ENCODE data around the gene ARMC12. TPM values are rescaled to one million over a fixed set of nuclear protein-coding genes. Genes with fewer than 3 reads are reported as not detected.

The ARMC12 gene
- total RNA-seq, 1 donor from 2014 or later, result 4.6 TPM

DNA sequence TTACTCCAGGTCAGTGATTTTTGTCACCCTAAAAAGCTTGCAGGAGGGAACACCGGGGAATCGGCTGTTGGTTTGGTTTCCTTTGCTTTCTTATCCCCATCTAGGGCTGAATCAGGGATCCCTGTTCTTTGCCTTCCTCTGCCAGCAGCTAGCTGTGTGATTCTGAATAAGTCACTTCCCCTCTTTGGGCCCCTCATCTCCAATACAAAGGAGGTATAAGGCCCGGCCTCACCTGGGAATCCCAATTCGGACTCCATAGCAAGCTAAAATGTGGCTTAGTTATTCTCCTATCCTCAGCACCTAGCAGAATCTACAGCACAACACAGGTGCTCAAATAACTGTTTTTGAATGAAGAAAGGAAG is 18.5 kb upstream of the ARMC12 start:
- no peak for ATAC-seq
- no peak for DNase-seq (ENCODE audit: low spot score)

DNA sequence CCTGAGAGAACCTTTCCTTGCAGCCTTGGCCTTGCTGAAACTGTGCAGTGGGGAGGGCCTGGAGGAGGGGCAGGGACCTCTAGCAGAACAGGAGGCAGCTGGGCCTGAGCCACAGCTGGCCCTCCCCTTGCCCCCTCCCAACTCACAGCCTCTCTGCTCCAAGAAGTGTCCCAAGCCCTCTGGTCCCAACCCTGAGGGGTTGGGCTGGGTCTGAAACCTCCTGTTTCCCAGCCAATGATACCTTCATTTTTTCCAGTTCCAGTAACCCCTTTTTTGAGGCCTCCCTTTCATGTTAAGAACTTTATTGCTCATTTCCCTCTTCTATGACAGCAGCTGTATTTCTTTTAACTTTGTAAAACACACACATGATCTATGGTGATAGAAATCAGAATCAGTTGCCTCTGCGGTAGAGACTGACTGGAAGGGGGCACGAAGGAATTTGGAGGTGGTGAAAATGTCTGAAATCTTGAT is 17.9 kb upstream of the ARMC12 start:
- DNase-seq (ENCODE audit: low spot score) (no peak), ATAC-seq (no peak)

GRCh38 chr6:35719404-35719829 is 17.4 kb upstream of the ARMC12 start:
- DNase-seq (ENCODE audit: low spot score), result no peak
- no peak for ATAC-seq

GRCh38 chr6:35719830-35720733 is 16.8 kb upstream of the ARMC12 start:
- DNase-seq (ENCODE audit: low spot score) (no peak), ATAC-seq (no peak)

- DNase-seq (ENCODE audit: low spot score) (peak; percentile 94), ATAC-seq (peak; percentile 56)
Measured at GRCh38 chr6:35722121-35722761, 14.6 kb upstream of the ARMC12 start.

GRCh38 chr6:35723587-35723986 is 13.2 kb upstream of the ARMC12 start:
- ATAC-seq (no peak), DNase-seq (ENCODE audit: low spot score) (no peak)

GRCh38 chr6:35724059-35724458 is 12.8 kb upstream of the ARMC12 start:
- peak; percentile 11 for ATAC-seq
- peak; percentile 84 for DNase-seq (ENCODE audit: low spot score)

DNA sequence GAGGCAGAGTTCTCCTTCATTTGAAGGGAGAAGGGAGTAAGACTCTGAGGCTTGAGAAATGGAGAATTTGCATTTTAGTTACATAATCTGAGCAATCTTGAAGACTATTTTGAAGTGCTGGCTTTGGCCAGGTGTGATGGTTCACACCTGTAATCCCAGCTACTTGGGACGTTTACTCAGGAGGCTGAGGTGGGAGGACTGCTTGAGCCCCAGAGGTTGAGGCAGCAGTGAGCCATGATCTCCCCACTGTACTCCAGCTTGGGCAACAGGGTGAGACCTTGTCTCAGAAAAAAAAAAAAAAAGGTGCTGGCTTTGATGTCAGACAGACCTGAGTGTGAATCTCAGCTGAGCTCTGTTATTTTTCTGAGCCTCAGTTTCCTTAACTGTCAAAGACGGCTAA is 12.4 kb upstream of the ARMC12 start:
- DNase-seq (ENCODE audit: low spot score) (no peak), ATAC-seq (no peak)

GRCh38 chr6:35725081-35725708 is 11.6 kb upstream of the ARMC12 start:
- ATAC-seq (no peak), DNase-seq (ENCODE audit: low spot score) (no peak)

DNA sequence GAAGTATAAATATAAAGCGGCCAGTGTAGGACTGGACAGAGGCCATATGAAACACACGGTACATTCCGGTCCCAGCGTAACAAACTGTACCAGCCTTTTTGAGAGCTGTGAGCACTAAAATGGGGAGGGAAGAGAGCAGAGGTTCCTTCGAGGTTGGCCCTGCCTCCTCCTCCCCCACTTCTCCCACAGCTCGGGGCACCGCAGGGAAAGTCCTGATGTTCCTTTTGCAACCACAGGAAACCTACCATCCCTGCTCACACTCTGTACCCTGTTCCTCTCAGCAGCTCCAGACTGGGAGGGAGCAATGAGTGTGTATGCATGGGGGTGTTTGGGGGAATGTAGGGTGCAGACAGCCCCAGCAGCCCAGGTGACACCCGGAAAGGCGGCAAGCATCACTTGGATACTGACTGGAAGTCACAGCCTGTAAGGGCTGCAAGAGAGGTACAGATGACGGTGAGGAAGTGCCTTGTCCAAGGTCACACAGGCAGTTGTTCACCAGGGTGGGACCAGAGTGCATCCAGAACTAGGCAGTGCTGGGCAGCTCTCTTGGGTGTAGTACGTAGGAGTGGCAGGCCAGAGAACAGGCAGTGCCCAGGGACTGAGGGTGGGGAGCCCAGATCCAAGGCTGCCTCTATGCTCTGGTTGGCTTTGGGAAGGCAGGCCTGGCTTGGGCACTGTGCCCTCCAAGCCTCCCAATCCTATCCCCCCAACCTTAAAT is 11.0 kb upstream of the ARMC12 start:
- peak; percentile 14 for ATAC-seq

GRCh38 chr6:35727231-35727934 is 9.4 kb upstream of the ARMC12 start:
- ATAC-seq, result peak; percentile 10
- peak; percentile 95 for DNase-seq (ENCODE audit: low spot score)

More for the DNA sequence above, 11.0 kb upstream of the ARMC12 start:
- peak; percentile 80 for DNase-seq (ENCODE audit: low spot score)

- DNase-seq (ENCODE audit: low spot score) (peak; percentile 96), ATAC-seq (peak; percentile 44)
Measured at GRCh38 chr6:35727935-35728682, 8.7 kb upstream of the ARMC12 start.

GRCh38 chr6:35728683-35729678 is 7.9 kb upstream of the ARMC12 start:
- peak; percentile 93 for DNase-seq (ENCODE audit: low spot score)
- peak; percentile 33 for ATAC-seq

DNA sequence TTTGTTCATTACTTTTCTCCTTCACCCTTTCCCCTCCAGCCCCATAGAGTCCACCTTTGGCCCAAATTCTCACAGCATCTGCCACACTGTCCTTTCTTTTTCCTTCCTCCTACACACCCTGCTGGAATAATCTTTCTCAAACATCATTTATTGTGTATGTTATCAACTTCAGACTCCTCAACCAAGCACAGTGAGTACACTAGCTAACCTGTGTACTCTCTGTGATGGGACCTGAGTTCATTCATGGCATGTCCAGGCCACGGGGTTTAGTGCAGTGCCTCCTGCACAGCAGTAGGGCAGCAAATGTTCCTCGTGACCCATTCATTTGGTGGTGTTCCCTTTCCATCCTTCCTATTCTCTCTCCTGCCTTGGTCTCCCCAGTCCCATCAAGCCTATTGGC is 7.1 kb upstream of the ARMC12 start:
- ATAC-seq, result no peak
- no peak for DNase-seq (ENCODE audit: low spot score)

DNA sequence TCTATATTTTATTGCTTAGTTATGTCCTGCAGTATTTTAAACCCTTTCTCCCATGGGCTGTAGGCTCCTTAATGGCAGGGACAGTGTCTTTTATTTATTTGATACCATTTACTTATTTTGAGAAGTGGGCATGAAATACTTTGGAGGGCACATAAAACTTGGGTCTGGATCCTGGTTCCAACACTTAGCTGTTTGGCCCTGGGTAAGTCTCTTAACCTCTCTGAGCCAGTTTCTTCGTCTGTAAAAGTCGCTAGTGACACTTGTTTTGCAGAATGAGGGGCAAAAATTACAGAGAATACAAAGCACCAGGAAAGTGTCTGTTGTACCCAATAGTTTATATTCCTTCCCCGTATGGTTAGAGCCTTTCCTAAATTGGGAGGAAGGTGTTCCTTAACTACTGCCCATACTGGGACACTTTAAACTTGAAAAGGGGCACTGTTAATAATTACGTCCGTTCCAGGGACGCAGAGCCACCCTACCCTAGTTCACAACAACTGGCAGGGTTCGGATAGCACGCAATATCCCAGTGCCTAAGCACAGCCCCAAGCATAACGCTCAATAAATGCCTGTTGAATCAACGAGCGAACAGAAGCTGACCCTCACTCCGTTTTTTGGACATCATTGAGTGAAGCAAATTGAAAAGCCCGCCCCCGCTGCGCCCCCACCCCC is 6.0 kb upstream of the ARMC12 start:
- peak; percentile 66 for DNase-seq (ENCODE audit: low spot score)
- no peak for ATAC-seq

GRCh38 chr6:35731414-35731735 is 5.5 kb upstream of the ARMC12 start:
- peak; percentile 99 for DNase-seq (ENCODE audit: low spot score)
- peak; percentile 51 for ATAC-seq

GRCh38 chr6:35731736-35732532 is 4.9 kb upstream of the ARMC12 start:
- ATAC-seq, result peak; percentile 54
- peak; percentile 97 for DNase-seq (ENCODE audit: low spot score)
